H1 (cell line): ENCODE data around the gene ALK. TPM values are rescaled to one million over a fixed set of nuclear protein-coding genes. Genes with fewer than 3 reads are reported as not detected.

Experiments used
- ASH2L ChIP-seq: fragments of 200-600, 300-600 bp; sonication (generic); IDR thresholded peaks from one replicate; pipeline ENCODE4 v1.7.1; 2017; ENCODE audit warnings: low read length
- JUN ChIP-seq: IDR thresholded peaks from 2 replicates; pipeline ENCODE4 v1.6.1; 2011; ENCODE audit warnings: low read depth, mild to moderate bottlenecking, improper control_type of control experiment, low read length
- NRF1 ChIP-seq: IDR thresholded peaks from 2 replicates; pipeline ENCODE4 v1.6.1; 2011; ENCODE audit warnings: mild to moderate bottlenecking, low read depth, low read length, improper control_type of control experiment
- RBBP5 ChIP-seq: IDR thresholded peaks from 2 replicates; pipeline ENCODE4 v1.7.1; 2012; ENCODE audit warnings: low read depth, mild to moderate bottlenecking, inconsistent platforms, low read length, moderate library complexity, borderline replicate concordance
- polyA plus RNA-seq, 7 experiments: library from polyadenylated mRNA; depleted of rRNA in 3 of 7; stranded (reverse) in 5 of 7; unstranded in 2 of 7; fragments of >200 nt in 5 of 7; fragments of 200-250 nt in 2 of 7; gene quantifications; 1 replicate in 5 of 7; 2 replicates in 1 of 7; 4 replicates in 1 of 7; pipeline versions ENCODE4 v1.2.1 to v1.2.3, GENCODE V29; 2011 to 2013; ENCODE audit warnings: missing spikeins in 2 of 7, mixed read lengths in 2 of 7
- total RNA-seq: library from RNA; stranded (reverse); fragmentation: NEBNext Ultra II Directional; extraction: Animal tissue kit (Norgen Biotek cat#: 25700); gene quantifications from 2 replicates; pipeline ENCODE4 v1.2.1, GENCODE V29; 2021

The ALK gene
- total and polyA plus RNA-seq, 2 of the 8 experiments (the other 6 are each of a cell fraction or from before 2014, with no cell fraction given), result 0.02 to 0.09 TPM

- TF ChIP-seq RBBP5 (no peak), NRF1 (no peak), ASH2L (no peak), JUN (no peak)
Observed at GRCh38 chr2:29611850-29612249, 309.5 kb downstream of the ALK start (continued).
